ENCODE results near the gene KCND3.

KCND3 gene

GRCh38 chr1:111779546-111779945 is 209.9 kb downstream of the KCND3 start:
- TF ChIP-seq MYC (IDR thresholded peaks at IDR 0.05; ENCODE audit: low read depth, low read length) (no peak), POLR2A (IDR thresholded peaks at IDR 0.05; ENCODE audit: extremely low read depth, insufficient read length) (no peak), CTCF (IDR thresholded peaks at IDR 0.05; ENCODE audit: low read depth, low read length) (no peak), MAX (IDR thresholded peaks at IDR 0.05; ENCODE audit: low read depth, low read length) (no peak)
- H3K4me3 ChIP-seq (ENCODE audit: low read depth, low read length) = no peak overlapping the region
- DNase-seq (ENCODE audit: low read depth) = no peak

GRCh38 chr1:111778541-111779051 is 210.9 kb downstream of the KCND3 start:
- TF ChIP-seq MAX (IDR thresholded peaks at IDR 0.05; ENCODE audit: low read depth, low read length) (no peak), POLR2A (IDR thresholded peaks at IDR 0.05; ENCODE audit: extremely low read depth, insufficient read length) (no peak), MYC (IDR thresholded peaks at IDR 0.05; ENCODE audit: low read depth, low read length) (no peak), CTCF (IDR thresholded peaks at IDR 0.05; ENCODE audit: low read depth, low read length) (no peak)
- no peak overlapping the region for H3K4me3 ChIP-seq (ENCODE audit: low read depth, low read length)
- no peak for DNase-seq (ENCODE audit: low read depth)

GRCh38 chr1:111778066-111778465 is 211.4 kb downstream of the KCND3 start:
- no peak for DNase-seq (ENCODE audit: low read depth)
- TF ChIP-seq MYC (IDR thresholded peaks at IDR 0.05; ENCODE audit: low read depth, low read length) (no peak), MAX (IDR thresholded peaks at IDR 0.05; ENCODE audit: low read depth, low read length) (no peak), POLR2A (IDR thresholded peaks at IDR 0.05; ENCODE audit: extremely low read depth, insufficient read length) (no peak), CTCF (IDR thresholded peaks at IDR 0.05; ENCODE audit: low read depth, low read length) (no peak)

GRCh38 chr1:111777301-111777700 is 212.2 kb downstream of the KCND3 start:
- no peak for DNase-seq (ENCODE audit: low read depth)
- no peak overlapping the region for H3K4me3 ChIP-seq (ENCODE audit: low read depth, low read length)
- no peak for TF ChIP-seq MAX (IDR thresholded peaks at IDR 0.05; ENCODE audit: low read depth, low read length)
- TF ChIP-seq CTCF (IDR thresholded peaks at IDR 0.05; ENCODE audit: low read depth, low read length) = no peak
- no peak for TF ChIP-seq MYC (IDR thresholded peaks at IDR 0.05; ENCODE audit: low read depth, low read length)
- no peak for TF ChIP-seq POLR2A (IDR thresholded peaks at IDR 0.05; ENCODE audit: extremely low read depth, insufficient read length)

More at GRCh38 chr1:111778066-111778465, 211.4 kb downstream of the KCND3 start:
- H3K4me3 ChIP-seq (ENCODE audit: low read depth, low read length) = no peak overlapping the region

- no peak for DNase-seq (ENCODE audit: low read depth)
- TF ChIP-seq CTCF (IDR thresholded peaks at IDR 0.05; ENCODE audit: low read depth, low read length) (no peak), MAX (IDR thresholded peaks at IDR 0.05; ENCODE audit: low read depth, low read length) (no peak), MYC (IDR thresholded peaks at IDR 0.05; ENCODE audit: low read depth, low read length) (no peak), POLR2A (IDR thresholded peaks at IDR 0.05; ENCODE audit: extremely low read depth, insufficient read length) (no peak)
- no peak overlapping the region for H3K4me3 ChIP-seq (ENCODE audit: low read depth, low read length)
Measured at GRCh38 chr1:111776861-111777260, 212.6 kb downstream of the KCND3 start.

Data from NB4 (cell line).